ENCODE results near the gene SLC2A4. TPM values are rescaled to one million over a fixed set of nuclear protein-coding genes. Genes with fewer than 3 reads are reported as not detected.

SLC2A4 gene
- total RNA-seq, 1 donor from 2014 or later: 3.2 TPM

GRCh38 chr17:7290685-7291084 is 9.2 kb downstream of the SLC2A4 start:
- H3K4me1 ChIP-seq: peaks cover 33% of the 10 kb centered on the region
- TF ChIP-seq POLR2A (IDR thresholded peaks at IDR 0.05) (no peak), CTCF (IDR thresholded peaks at IDR 0.05) (no peak), POLR2AphosphoS5 (IDR thresholded peaks at IDR 0.05; ENCODE audit: insufficient read depth in 1 of 2, low read depth in 1 of 2) (no peak)
- H3K27ac ChIP-seq: no peak overlapping the region
- no peaks in the 10 kb centered on the region for H3K9me3 ChIP-seq
- no peaks in the 10 kb centered on the region for H3K36me3 ChIP-seq
- no peak overlapping the region for H3K4me3 ChIP-seq
- H3K27me3 ChIP-seq: no peaks in the 10 kb centered on the region
- no peak for DNase-seq (ENCODE audit: extremely low spot score in 2 of 2)
- intact Hi-C loops (cut with DNase I): no loop called here

- Histone ChIP-seq H3K27me3 (no peaks in the 10 kb centered on the region), H3K9me3 (no peaks in the 10 kb centered on the region), H3K27ac (no peak overlapping the region), H3K36me3 (no peaks in the 10 kb centered on the region), H3K4me1 (peaks cover 45% of the 10 kb centered on the region), H3K4me3 (no peak overlapping the region)
- intact Hi-C loops (cut with DNase I): no loop called here
- TF ChIP-seq POLR2AphosphoS5 (IDR thresholded peaks at IDR 0.05; ENCODE audit: insufficient read depth in 1 of 2, low read depth in 1 of 2) (no peak), POLR2A (IDR thresholded peaks at IDR 0.05) (no peak), CTCF (IDR thresholded peaks at IDR 0.05) (no peak)
- no peak for DNase-seq (ENCODE audit: extremely low spot score in 2 of 2)
Observed at GRCh38 chr17:7292194-7292593, 10.7 kb downstream of the SLC2A4 start.

GRCh38 chr17:7292729-7293128 is 11.2 kb downstream of the SLC2A4 start:
- Histone ChIP-seq H3K4me3 (no peak overlapping the region), H3K36me3 (no peaks in the 10 kb centered on the region), H3K27ac (no peak overlapping the region), H3K27me3 (no peaks in the 10 kb centered on the region), H3K4me1 (peaks cover 45% of the 10 kb centered on the region), H3K9me3 (no peaks in the 10 kb centered on the region)
- no peak for DNase-seq (ENCODE audit: extremely low spot score in 2 of 2)
- TF ChIP-seq CTCF (IDR thresholded peaks at IDR 0.05) (no peak), POLR2AphosphoS5 (IDR thresholded peaks at IDR 0.05; ENCODE audit: insufficient read depth in 1 of 2, low read depth in 1 of 2) (peak in 1 of 2 donors; percentile 36)
- intact Hi-C loops (cut with DNase I): no loop called here

- Histone ChIP-seq H3K4me1 (peaks cover 45% of the 10 kb centered on the region), H3K36me3 (no peaks in the 10 kb centered on the region), H3K27me3 (no peaks in the 10 kb centered on the region), H3K4me3 (no peak overlapping the region), H3K27ac (no peak overlapping the region), H3K9me3 (no peaks in the 10 kb centered on the region)
- no peak for TF ChIP-seq POLR2AphosphoS5 (IDR thresholded peaks at IDR 0.05; ENCODE audit: insufficient read depth in 1 of 2, low read depth in 1 of 2)
- TF ChIP-seq POLR2A (IDR thresholded peaks at IDR 0.05): no peak
- TF ChIP-seq CTCF (IDR thresholded peaks at IDR 0.05): no peak
- intact Hi-C loops (cut with DNase I): no loop called here
- DNase-seq (ENCODE audit: extremely low spot score in 2 of 2): no peak
Observed at GRCh38 chr17:7293159-7293558, 11.6 kb downstream of the SLC2A4 start.

- intact Hi-C loops (cut with DNase I): no loop called here
- no peak for TF ChIP-seq POLR2A (IDR thresholded peaks at IDR 0.05)
- TF ChIP-seq POLR2AphosphoS5 (IDR thresholded peaks at IDR 0.05; ENCODE audit: insufficient read depth in 1 of 2, low read depth in 1 of 2): no peak
- TF ChIP-seq CTCF (IDR thresholded peaks at IDR 0.05): no peak
- DNase-seq (ENCODE audit: extremely low spot score in 2 of 2): no peak
- Histone ChIP-seq H3K27ac (no peak overlapping the region), H3K36me3 (no peaks in the 10 kb centered on the region), H3K27me3 (no peaks in the 10 kb centered on the region), H3K4me3 (peak overlapping the region; percentile 28 to 35), H3K4me1 (peaks cover 45% of the 10 kb centered on the region), H3K9me3 (no peaks in the 10 kb centered on the region)
Observed at GRCh38 chr17:7293816-7294613, 12.5 kb downstream of the SLC2A4 start.
